ENCODE results near the gene FAM174C.

GRCh38 chr19:1296575-1297271 is 21.4 kb downstream of the FAM174C start:
- no peak for TF ChIP-seq CTCF (IDR thresholded peaks at IDR 0.05)
- no peak for TF ChIP-seq POLR2A (IDR thresholded peaks at IDR 0.05)
